SK-N-SH (cell line): ENCODE data around the gene NPHS1. TPM values are rescaled to one million over a fixed set of nuclear protein-coding genes. Genes with fewer than 3 reads are reported as not detected.

Experiments used
- CTCF ChIA-PET: fragments of 300-600, 350-600 bp; formaldehyde crosslinking; extraction: SDS; loops from one replicate; lab custom pipeline; 2021; lab: Yijun Ruan, JAX
- POLR2A ChIA-PET: fragments of 350-600 bp; sonication (Branson Sonifier 250); formaldehyde crosslinking; extraction: SDS; loops from one replicate; lab custom pipeline; 2020; ENCODE audit warnings: antibody characterized with exemption, inconsistent platforms; lab: Yijun Ruan, JAX
- DNase-seq: peaks from one replicate; pipeline ENCODE4 v3.0.0; 2012
- H2AFZ ChIP-seq: fragments of 200-600 bp; sonication (generic); 2 replicates; pipeline ENCODE4 v1.8.1; 2016; ENCODE audit warnings: antibody characterized with exemption, mild to moderate bottlenecking, low read depth
- H3F3A ChIP-seq: fragments of 200-600 bp; sonication (generic); replicated peaks from 2 replicates; pipeline ENCODE3; 2016; ENCODE audit warnings: antibody characterized with exemption, mild to moderate bottlenecking; ENCODE audit not compliant: insufficient read depth
- H3K27ac ChIP-seq, 2 experiments: fragments of 200-500 bp in 1 of 2; fragments of 200-600 bp in 1 of 2; sonication (Bioruptor generic) in 1 of 2; sonication (generic), shearing (Covaris generic) in 1 of 2; 2 replicates each; pipeline versions ENCODE4 v1.5.1 to v1.6.1; 2014 to 2016; ENCODE audit warnings: low read depth in 2 of 2, inconsistent platforms in 1 of 2, low read length in 1 of 2, mild to moderate bottlenecking in 1 of 2, mixed read lengths in 1 of 2
- H3K27me3 ChIP-seq: fragments of 200-600 bp; sonication (generic), shearing (Covaris generic); 2 replicates; pipeline ENCODE4 v1.6.1; 2016; ENCODE audit warnings: mixed run types; ENCODE audit not compliant: insufficient read depth
- H3K36me3 ChIP-seq, 2 experiments: fragments of 200-500 bp in 1 of 2; fragments of 200-600 bp in 1 of 2; sonication (Bioruptor generic) in 1 of 2; sonication (generic) in 1 of 2; replicated peaks in 1 of 2; 2 replicates each; pipeline versions ENCODE3 to v1.5.1; 2014 to 2016; ENCODE audit warnings: low read length in 1 of 2, mild to moderate bottlenecking in 1 of 2; ENCODE audit not compliant: insufficient read depth in 2 of 2, control insufficient read depth in 1 of 2
- H3K4me1 ChIP-seq, 2 experiments: fragments of 200-500 bp in 1 of 2; fragments of 200-600 bp in 1 of 2; sonication (Bioruptor generic) in 1 of 2; sonication (generic), shearing (Covaris generic) in 1 of 2; 2 replicates each; pipeline versions ENCODE4 v1.5.1 to v1.6.1; 2014 to 2016; ENCODE audit warnings: low read depth in 1 of 2, low read length in 1 of 2, mixed run types in 1 of 2; ENCODE audit not compliant: insufficient read depth in 2 of 2, control insufficient read depth in 1 of 2
- H3K4me2 ChIP-seq: fragments of 200-600 bp; sonication (generic), shearing (Covaris generic); 2 replicates; pipeline ENCODE4 v1.6.1; 2017; ENCODE audit warnings: mixed run types
- H3K4me3 ChIP-seq, 2 experiments: fragments of 200-500 bp in 1 of 2; fragments of 200-600 bp in 1 of 2; sonication (Bioruptor generic) in 1 of 2; sonication (generic), shearing (Covaris generic) in 1 of 2; 2 replicates each; pipeline versions ENCODE4 v1.5.1 to v1.8.1; 2014 to 2016; ENCODE audit warnings: low read depth in 2 of 2, inconsistent platforms in 1 of 2, low read length in 1 of 2, mild to moderate bottlenecking in 1 of 2, mixed read lengths in 1 of 2, moderate library complexity in 1 of 2
- H3K79me2 ChIP-seq: fragments of 200-600 bp; sonication (generic); 2 replicates; pipeline ENCODE4 v1.8.1; 2017; ENCODE audit warnings: mild to moderate bottlenecking; ENCODE audit not compliant: insufficient read depth
- H3K9ac ChIP-seq: fragments of 200-600 bp; sonication (generic); 2 replicates; pipeline ENCODE4 v1.6.1; 2017; ENCODE audit warnings: mixed run types
- H3K9me2 ChIP-seq: fragments of 200-600 bp; sonication (generic); 2 replicates; pipeline ENCODE4 v1.6.1; 2017; ENCODE audit warnings: mixed run types
- H3K9me3 ChIP-seq: fragments of 200-600 bp; sonication (generic); 2 replicates; pipeline ENCODE4 v1.6.1; 2017; ENCODE audit warnings: mixed run types, mild to moderate bottlenecking, moderate library complexity
- H4K20me1 ChIP-seq: fragments of 200-600 bp; sonication (generic); 2 replicates; pipeline ENCODE4 v1.6.1; 2017; ENCODE audit warnings: mild to moderate bottlenecking, mixed run types; ENCODE audit not compliant: insufficient read depth
- CTCF ChIP-seq: fragments of 200-600 bp; sonication (generic); IDR thresholded peaks from 2 replicates; pipeline ENCODE4 v1.6.1; 2017; ENCODE audit warnings: antibody characterized with exemption, mild to moderate bottlenecking, moderate library complexity
- FOXJ3 ChIP-seq: sonication (generic); formaldehyde crosslinking; IDR thresholded peaks from 2 replicates; pipeline ENCODE4 v1.5.1; 2020; ENCODE audit warnings: mild to moderate bottlenecking, missing genetic modification reagents
- GABPA ChIP-seq: IDR thresholded peaks from 2 replicates; pipeline ENCODE4 v1.4.0; 2012; ENCODE audit warnings: low read depth, mild to moderate bottlenecking
- GATA2 ChIP-seq: sonication (generic); formaldehyde crosslinking; IDR thresholded peaks from 2 replicates; pipeline ENCODE4 v1.5.0; 2020; ENCODE audit warnings: mild to moderate bottlenecking, missing genetic modification reagents
- JUND ChIP-seq: IDR thresholded peaks from 2 replicates; pipeline ENCODE4 v1.4.0; 2012
- MEF2A ChIP-seq: IDR thresholded peaks from 2 replicates; pipeline ENCODE4 v1.4.0; 2012; ENCODE audit warnings: low read depth, borderline replicate concordance
- MXI1 ChIP-seq: IDR thresholded peaks from 2 replicates; pipeline ENCODE4 v1.6.1; 2012; ENCODE audit warnings: mild to moderate bottlenecking, low read depth, low read length, improper control_type of control experiment
- NRF1 ChIP-seq: IDR thresholded peaks from 2 replicates; pipeline ENCODE4 v1.6.1; 2012; ENCODE audit warnings: low read depth, mild to moderate bottlenecking, low read length
- PBX3 ChIP-seq: IDR thresholded peaks from 2 replicates; pipeline ENCODE4; 2012
- POLR2AphosphoS5 ChIP-seq: IDR thresholded peaks from 2 replicates; pipeline ENCODE4 v1.6.1; 2012; ENCODE audit warnings: low read depth, low read length
- SIN3A ChIP-seq: IDR thresholded peaks from 2 replicates; pipeline ENCODE4 v1.6.1; 2012; ENCODE audit warnings: low read depth, mild to moderate bottlenecking, low read length, moderate library complexity, borderline replicate concordance
- SMC3 ChIP-seq: IDR thresholded peaks from 2 replicates; pipeline ENCODE4 v1.6.1; 2012; ENCODE audit warnings: low read depth, low read length, improper control_type of control experiment
- TCF12 ChIP-seq: IDR thresholded peaks from 2 replicates; pipeline ENCODE4 v1.4.0; 2012
- TEAD4 ChIP-seq: IDR thresholded peaks from 2 replicates; pipeline ENCODE4 v1.4.0; 2012; ENCODE audit warnings: mild to moderate bottlenecking, borderline replicate concordance; ENCODE audit not compliant: insufficient read depth
- USF1 ChIP-seq: IDR thresholded peaks from 2 replicates; pipeline ENCODE4 v1.4.0; 2012; ENCODE audit warnings: low read depth, borderline replicate concordance
- USF2 ChIP-seq: fragments of 150-350 bp; IDR thresholded peaks from 2 replicates; pipeline ENCODE4 v1.6.1; 2017; ENCODE audit warnings: antibody characterized with exemption, low read length, low read depth, borderline replicate concordance
- WGBS: methylation state at CpG from one replicate; pipeline ENCODE4 v1.1.6; 2017; ENCODE audit warnings: low lambda C conversion rate; 5-methylcytosine and 5-hydroxymethylcytosine counted together
- polyA plus RNA-seq, 3 experiments: library from polyadenylated mRNA; depleted of rRNA; stranded (reverse); fragments of >200 nt; gene quantifications; 2 replicates each; pipeline ENCODE4 v1.2.3, GENCODE V29; 2012

The NPHS1 gene
- polyA plus RNA-seq, 1 of the 3 experiments (the other 2 are of a cell fraction) = not detected

GRCh38 chr19:35868172-35868822, 16.0 kb upstream of the NPHS1 start, which contains the start of gene APLP1:
Gene APLP1 (plus strand): TSS chr19:35868574. CDS start chr19:35868637, 63 bp downstream.
- Histone ChIP-seq H4K20me1 (no peaks in the 10 kb centered on the region), H3K9ac (no peak within 1 kb of the TSS), H3K9me3 (no peaks in the 10 kb centered on the region), H3K4me3 (peak within 1 kb of the TSS; percentile 52 to 60), H3K4me1 (peaks cover 7 to 11% of the 10 kb centered on the region in 2 experiments; a peak in 2 of 4 replicates), H3K27me3 (no peaks in the 10 kb centered on the region), H3K36me3 (no peaks in the 10 kb centered on the region), H3K79me2 (no peaks in the 10 kb centered on the region), H3K9me2 (no peaks in the 10 kb centered on the region), H3F3A (no peaks in the 10 kb centered on the region), H2AFZ (peak within 1 kb of the TSS; percentile 76; the same call in 1 of the 2 replicates), H3K27ac (peak within 1 kb of the TSS in 1 of 2 experiments; percentile 75; a peak in 2 of 4 replicates), H3K4me2 (peak within 1 kb of the TSS; percentile 96)
- WGBS = under 1% methylated on average over 23 of the region's 60 CpGs
- peak; percentile 92 for DNase-seq
- POLR2A ChIA-PET = interaction anchor here (0.7 to 1.4 kb wide), 6 partner anchors 14 to 186 kb away, joined by 3 to 7 read pairs (median 4); partner anchors contain the start of genes LIN37 and THAP8
- TF ChIP-seq NRF1 (peak; percentile 64), USF1 (no peak)
- CTCF ChIA-PET = interaction anchor here (0.9 to 4.2 kb wide), 3 partner anchors 13 to 63 kb away, joined by 3 to 18 read pairs (median 4); partner anchors contain the start of gene NFKBID

- Histone ChIP-seq H2AFZ (no peak overlapping the region), H3K27ac (no peak overlapping the region), H3K4me2 (no peak overlapping the region), H3K9me2 (no peaks in the 10 kb centered on the region), H3K9me3 (no peaks in the 10 kb centered on the region), H3K9ac (no peak overlapping the region), H3K79me2 (no peaks in the 10 kb centered on the region), H3K4me1 (peaks cover 0 to 5% of the 10 kb centered on the region in 2 experiments; a peak in 1 of 4 replicates), H4K20me1 (no peaks in the 10 kb centered on the region), H3F3A (no peaks in the 10 kb centered on the region), H3K27me3 (no peaks in the 10 kb centered on the region), H3K4me3 (no peak overlapping the region), H3K36me3 (no peaks in the 10 kb centered on the region)
- 69% methylated on average over 5 of the region's 5 CpGs for WGBS
- TF ChIP-seq GATA2 (CRISPR knock-in tag) = no peak
- no peak for TF ChIP-seq JUND
- TF ChIP-seq GABPA = no peak
- no peak for TF ChIP-seq MEF2A
- TF ChIP-seq NRF1 = no peak
- no peak for TF ChIP-seq TEAD4
- CTCF ChIA-PET = no interaction called here
- DNase-seq = no peak
- POLR2A ChIA-PET = no interaction called here
These were observed 10.7 kb upstream of the NPHS1 start for GRCh38 chr19:35863018-35863417.

GRCh38 chr19:35862528-35862927, 10.2 kb upstream of the NPHS1 start:
- Histone ChIP-seq H3K79me2 (no peaks in the 10 kb centered on the region), H2AFZ (no peak overlapping the region), H3K4me1 (no peaks in the 10 kb centered on the region; a peak in 1 of 4 replicates), H3K4me3 (no peak overlapping the region), H3K36me3 (no peaks in the 10 kb centered on the region), H3K9ac (no peak overlapping the region), H3K9me3 (no peaks in the 10 kb centered on the region), H3K27ac (no peak overlapping the region), H3K4me2 (no peak overlapping the region), H3F3A (no peaks in the 10 kb centered on the region), H3K27me3 (no peaks in the 10 kb centered on the region), H3K9me2 (no peaks in the 10 kb centered on the region), H4K20me1 (no peaks in the 10 kb centered on the region)
- ChIA-PET CTCF (no interaction called here), POLR2A (no interaction called here)
- 84% methylated on average over 9 of the region's 14 CpGs for WGBS
- no peak for DNase-seq
- TF ChIP-seq TEAD4 (no peak), MXI1 (no peak), SMC3 (no peak), POLR2AphosphoS5 (no peak), SIN3A (no peak), PBX3 (no peak), USF2 (no peak), CTCF (no peak), FOXJ3 (no peak), TCF12 (no peak)
